Activated T-cell treated with anti-CD3 and anti-CD28 coated beads for 4 hours (primary cell): ENCODE measurements around the gene INTS4.
"Not testable (repeated sequence)": the region's sequence is repeated elsewhere in the genome, so short reads cannot be mapped to it uniquely, and the experiment has no call there.

Experiments
- DNase-seq: peaks from one replicate; pipeline ENCODE4 v3.0.0-alpha.2; 2020

The INTS4 gene, protein sequence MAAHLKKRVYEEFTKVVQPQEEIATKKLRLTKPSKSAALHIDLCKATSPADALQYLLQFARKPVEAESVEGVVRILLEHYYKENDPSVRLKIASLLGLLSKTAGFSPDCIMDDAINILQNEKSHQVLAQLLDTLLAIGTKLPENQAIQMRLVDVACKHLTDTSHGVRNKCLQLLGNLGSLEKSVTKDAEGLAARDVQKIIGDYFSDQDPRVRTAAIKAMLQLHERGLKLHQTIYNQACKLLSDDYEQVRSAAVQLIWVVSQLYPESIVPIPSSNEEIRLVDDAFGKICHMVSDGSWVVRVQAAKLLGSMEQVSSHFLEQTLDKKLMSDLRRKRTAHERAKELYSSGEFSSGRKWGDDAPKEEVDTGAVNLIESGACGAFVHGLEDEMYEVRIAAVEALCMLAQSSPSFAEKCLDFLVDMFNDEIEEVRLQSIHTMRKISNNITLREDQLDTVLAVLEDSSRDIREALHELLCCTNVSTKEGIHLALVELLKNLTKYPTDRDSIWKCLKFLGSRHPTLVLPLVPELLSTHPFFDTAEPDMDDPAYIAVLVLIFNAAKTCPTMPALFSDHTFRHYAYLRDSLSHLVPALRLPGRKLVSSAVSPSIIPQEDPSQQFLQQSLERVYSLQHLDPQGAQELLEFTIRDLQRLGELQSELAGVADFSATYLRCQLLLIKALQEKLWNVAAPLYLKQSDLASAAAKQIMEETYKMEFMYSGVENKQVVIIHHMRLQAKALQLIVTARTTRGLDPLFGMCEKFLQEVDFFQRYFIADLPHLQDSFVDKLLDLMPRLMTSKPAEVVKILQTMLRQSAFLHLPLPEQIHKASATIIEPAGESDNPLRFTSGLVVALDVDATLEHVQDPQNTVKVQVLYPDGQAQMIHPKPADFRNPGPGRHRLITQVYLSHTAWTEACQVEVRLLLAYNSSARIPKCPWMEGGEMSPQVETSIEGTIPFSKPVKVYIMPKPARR

DNA sequence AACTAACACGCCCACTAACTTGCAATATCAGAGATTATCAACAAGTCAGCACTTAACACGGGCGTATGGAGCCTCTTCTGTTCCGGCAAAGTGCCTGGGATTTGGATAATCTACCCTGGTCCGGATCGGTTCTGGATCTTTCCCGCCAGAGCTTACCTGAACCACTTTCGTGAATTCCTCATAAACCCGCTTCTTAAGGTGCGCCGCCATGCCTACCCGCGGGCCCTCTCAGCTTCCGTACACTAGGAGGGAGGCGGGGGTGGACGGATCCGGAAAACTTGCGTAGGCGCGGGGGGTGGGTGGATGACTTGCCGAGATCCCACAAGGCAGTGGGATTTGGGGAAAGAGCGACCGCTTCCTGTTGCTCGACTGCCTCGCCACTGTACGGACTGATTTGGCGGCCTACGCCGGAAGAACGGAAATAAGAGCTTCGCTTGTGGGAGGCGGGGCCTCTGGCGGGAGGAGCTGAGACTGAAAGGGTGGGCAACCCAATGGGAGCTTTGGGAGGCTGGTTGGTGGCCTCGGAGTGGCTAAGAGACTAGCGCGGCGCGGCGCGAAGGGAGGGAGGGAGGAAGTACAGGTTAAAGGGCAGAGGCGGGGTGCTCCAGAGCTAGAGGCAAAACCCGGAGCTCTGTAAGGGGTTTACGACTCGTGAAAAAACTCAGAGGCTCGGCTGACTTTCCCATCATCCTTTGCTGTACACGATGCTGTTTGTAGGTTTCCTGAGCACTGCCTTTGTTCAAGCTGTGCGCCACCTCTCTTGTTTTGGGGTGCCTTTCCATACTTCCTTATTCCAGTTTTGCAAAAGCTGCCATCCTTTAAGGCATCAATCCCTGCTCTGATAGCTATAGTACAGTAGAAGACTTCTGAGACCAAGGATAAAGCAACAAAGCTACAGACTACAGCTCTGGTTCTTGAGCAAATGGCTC lies at the start of gene INTS4:
Gene INTS4 (minus strand): TSS at position 235 of the 929 bp plus-strand sequence. CDS start 25 bp downstream, at position 210.
- DNase-seq, result peak; percentile 97

DNA sequence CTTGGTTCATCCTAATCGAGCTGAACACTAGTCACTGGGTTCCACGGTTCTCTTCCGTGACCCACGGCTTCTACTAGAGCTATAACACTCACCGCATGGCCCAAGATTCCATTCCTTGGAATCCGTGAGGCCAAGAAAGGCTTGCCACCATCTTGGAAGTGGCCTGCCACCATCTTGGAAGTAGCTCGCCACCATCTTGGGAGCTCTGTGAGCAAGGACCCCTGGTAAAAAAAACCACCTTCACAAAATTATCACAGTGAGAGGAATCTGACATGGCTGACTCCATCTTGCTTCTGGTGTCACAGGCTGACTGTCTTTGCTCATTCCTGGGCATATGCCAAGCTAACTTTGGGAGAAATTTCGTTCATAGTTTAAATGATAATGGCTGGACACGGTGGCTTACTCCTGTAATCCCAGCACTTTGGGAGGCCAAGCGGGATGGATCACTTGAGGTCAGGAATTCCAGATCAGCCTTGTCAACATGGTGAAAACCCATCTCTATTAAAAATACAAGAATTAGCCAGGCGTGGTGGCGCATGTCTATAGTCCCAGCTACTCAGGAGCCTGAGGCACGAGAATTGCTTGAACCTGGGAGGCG lies 47.5 kb upstream of the INTS4 start:
- no peak for DNase-seq

DNA sequence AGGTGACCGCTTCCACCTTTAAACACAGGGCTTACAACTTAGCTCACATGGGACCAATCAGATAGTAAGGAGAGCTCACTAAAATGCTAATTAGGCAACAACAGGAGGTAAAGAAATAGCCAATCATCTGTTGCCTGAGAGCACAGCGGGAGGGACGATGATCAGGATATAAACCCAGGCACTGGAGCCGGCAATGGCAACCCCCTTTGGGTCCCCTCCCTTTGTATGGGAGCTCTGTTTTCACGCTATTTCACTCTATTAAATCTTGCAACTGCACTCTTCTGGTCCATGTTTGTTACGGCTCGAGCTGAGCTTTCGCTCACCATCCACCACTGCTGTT lies 46.9 kb upstream of the INTS4 start:
- DNase-seq, result not testable (repeated sequence)

DNA sequence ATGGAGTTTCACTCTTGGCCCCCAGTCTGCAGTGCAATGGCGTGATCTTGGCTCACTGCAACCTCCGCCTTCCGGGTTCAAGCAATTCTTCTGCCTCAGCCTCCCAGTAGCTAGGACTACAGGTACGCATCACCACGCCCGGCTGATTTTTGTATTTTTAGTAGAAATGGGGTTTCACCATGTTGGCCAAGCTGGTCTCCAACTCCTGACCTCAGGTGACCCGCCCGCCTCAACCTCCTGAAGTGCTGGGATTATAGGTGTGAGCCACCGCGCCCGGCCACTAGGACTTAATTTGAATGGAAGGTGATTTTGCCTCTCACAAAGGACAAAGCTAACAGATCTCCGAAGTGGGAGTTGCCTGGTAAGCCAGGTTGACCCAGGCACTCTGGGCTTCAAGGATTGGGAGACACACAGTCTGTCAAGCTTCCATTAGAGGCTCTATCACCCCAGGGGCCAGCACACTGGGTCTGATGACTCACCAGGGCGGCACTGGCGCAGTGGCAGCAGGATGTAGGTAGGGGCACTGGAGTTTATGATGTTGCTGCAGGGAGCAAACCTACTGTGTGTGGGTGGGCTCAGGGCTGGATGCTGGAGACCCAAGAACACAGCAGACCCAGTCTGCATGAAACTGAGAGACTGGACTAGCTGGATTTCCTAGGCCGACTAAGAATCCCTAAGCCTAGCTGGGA lies 46.4 kb upstream of the INTS4 start:
- DNase-seq, result no peak

DNA sequence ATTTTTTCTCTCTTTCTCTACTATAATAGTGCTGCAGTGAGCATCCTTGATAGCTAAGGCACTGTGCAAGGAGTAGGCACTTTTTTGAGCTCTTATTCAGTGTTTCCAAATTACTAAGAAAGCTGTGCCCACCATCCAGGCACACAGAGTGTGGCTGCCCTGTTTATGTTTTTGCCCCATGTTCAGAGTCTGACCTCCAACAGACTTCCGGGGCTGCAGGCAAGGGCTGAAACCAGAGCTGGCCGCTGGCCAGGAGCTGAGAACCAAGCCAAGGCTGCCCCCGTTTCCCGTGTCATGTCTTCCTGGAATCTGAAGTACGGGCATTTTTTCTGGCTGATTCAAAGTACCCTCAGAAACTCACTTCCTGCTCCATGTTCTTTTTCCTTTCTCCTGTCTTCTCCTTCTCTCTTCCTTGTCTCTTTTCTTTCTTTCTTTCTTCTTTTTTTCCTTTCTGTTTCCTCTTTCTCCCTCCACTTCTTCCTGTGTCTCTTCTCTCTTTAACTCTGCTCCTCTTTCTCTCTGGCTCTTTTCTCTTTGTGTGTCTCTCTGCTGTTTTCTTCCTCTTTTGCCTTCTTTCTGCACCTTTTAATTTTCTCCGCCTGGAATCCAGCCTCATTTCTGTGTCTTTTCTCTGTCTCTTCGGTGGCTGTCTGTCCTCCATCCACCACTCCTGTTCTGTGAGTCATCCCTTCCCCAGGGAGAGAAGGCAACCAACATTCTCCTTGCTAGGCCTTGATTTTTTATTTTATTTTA lies 45.6 kb upstream of the INTS4 start:
- DNase-seq, result no peak

DNA sequence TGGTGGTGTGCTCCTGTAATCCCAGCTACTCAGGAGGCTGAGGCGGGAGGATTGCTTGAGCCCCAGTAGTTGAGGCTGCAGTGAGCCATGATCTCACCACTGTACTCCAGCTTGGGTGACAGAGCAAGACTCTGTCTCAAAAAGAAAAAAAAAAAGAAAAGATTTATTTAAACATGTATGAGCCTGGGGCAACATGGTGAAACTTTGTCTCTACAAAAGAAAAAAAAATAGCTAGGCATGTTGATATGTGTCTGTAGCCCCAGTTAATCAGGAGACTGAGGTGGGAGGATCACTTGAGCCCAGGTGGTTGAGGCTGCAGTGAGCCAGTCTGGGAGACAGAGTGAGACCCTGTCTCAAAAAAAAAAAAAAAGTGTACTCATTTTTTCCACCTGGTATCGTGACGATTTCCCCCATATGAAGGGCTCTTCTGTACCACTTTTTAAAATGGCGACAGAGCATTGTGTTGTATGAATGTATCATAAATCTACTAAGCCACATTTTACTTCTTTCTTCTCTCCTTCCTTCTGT lies 45.0 kb upstream of the INTS4 start:
- no peak for DNase-seq

DNA sequence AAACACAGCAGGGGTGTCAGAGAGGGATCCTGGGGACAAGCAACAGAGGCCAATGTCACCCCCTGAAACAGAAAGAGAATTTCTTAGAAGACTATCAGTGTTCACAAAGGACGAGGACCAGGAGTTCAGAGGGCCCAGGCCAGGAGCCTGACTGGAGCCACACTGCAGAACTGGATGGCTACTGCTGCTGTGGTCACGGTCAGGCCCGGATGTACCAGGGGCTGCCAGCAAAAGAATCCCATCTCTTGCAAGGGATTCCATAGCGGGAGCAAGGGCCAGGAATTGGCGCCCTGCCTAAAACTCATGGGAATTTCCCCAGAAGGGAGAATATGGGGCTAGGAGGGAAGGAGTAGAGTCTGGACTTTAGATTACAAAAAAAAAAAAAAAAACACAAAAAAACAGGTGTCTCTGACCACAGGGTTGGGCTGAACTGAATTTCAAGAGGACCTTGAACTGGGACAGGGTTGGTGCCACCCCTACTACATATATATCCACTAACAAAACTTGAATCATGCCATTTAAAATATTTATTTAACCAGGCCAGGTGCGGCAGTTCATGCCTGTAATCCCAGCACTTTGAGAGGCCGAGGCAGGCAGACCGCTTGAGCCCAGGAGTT lies 44.3 kb upstream of the INTS4 start:
- no peak for DNase-seq

DNA sequence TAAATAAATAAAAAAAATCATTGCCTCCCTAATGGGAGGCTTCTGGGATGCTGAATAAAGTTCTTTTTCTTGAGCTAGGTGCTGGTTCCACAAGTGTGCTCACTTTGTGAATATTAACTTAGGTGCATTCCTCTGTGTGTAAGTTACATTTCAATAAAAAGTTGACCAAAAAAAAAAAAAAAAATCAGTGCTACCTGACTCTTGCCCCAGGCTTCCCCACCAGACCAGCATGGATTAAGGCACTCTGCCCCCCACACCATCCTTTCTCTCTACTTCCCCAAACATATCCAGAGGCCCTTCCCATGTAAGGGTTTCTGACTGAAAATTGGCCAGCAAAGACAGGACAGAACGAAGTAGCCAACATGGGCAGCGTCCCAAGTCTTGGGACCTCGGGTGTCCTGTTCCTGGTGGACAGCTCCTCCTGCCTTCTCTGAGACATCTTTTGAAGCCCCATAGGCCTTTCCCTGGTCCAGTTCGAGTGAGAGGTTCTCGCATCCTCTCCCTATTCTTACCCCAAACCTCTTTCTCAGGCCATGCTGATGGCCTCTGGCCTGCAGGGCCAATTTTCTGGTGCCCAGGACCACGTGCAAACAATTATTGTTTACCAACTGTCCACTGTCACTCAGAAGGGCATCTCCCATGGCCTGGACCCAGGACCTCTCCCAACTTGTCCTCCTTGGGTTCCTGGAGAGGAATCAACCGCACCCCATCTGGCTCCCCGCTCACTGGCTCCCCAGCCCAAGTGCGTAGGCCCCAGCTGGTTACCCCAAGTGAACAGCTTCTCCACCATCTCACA lies 43.6 kb upstream of the INTS4 start:
- DNase-seq, result no peak

DNA sequence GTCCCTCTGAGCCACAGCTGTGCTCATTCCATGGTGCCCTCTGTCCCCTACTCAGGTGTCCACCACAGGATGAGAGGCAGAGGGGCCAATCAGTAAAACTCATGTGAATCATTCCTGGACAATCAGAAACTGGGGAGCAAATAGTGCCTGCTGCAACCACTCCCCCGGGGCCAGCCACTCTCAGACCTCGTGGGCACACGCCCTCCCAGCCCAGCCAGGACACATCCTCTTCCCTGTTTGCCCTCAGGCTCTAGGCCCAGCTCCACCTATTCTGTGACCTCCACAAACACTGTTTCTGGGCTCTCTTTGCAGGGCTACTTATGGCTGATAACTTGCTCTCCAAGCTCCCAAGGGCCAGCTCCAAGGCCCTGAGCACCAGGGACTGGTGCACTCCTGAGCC lies 42.6 kb upstream of the INTS4 start:
- DNase-seq, result no peak

DNA sequence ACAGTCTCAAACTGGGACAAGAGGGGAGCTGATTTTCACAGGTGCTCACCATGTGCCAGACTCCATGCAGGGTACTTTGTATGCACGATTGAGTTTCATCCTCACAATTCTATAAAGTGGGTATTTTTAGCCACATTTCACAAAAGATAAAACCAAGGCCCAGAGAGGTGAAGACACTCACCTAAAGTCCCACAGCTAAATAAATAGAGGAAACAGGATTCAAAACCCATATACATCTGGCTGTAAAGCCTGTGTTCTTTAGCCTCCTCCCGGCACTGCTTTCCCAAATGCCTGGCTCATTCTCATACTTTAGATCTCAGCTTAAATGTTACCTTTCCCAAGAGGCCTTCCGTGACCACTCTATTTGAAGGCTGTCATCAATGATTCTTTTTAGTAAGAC lies 41.8 kb upstream of the INTS4 start:
- no peak for DNase-seq

DNA sequence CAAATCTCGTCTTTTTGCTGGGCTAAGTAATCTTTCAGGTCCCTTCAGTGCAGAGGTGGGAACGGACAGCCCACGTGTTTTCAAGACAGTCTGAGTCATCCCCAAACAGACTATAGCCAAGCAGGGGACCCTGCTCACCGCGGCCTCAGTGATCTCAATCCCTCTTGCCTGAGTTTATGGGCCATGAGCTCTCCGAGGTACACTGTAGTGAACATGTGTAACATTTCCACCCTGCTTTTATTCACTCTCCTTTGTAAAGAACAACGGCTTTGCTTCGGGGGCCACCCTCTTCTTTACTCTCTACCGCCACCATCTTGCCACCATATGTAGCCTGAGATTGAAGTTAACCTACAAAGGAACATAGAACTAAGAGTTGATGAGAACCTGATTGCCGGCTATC lies 40.2 kb upstream of the INTS4 start:
- no peak for DNase-seq

DNA sequence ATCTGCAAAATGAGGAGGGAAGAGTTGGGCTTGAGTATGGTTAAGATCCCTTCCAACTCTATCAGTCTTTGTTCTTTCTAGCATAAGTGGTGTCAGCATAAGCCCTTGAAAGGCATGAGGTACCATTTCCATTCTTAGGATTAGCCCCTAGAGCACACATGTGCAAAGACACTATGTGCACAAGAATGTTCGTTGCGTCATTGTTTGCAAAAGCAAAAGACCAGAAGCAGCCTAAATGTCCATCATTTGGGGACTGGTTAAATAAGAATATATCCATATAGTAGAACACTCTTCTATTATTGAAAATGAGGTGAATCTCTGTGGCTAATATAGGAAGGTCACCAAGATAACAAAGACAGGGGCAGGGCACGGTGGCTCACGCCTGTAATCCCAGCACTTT lies 38.6 kb upstream of the INTS4 start:
- no peak for DNase-seq

DNA sequence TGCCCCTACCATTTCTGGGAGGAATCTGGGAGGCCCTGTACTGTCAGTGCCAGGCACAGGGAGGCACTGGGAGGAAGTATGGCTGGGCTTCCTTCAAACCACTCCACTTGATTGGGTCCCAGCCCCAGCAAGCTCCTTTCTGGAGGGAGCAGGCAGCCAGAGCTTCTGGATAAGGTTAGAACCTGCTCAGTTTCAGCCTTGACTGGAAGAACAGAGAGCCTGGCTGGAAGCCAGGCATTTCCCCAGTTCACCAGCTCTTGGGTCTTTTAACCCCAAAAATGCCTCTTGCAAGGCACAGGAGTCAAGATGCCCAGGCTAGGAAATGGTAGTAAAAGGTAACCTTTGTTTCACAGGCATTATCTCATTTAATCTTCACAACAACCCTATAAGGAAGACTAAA lies 37.6 kb upstream of the INTS4 start:
- DNase-seq, result no peak

DNA sequence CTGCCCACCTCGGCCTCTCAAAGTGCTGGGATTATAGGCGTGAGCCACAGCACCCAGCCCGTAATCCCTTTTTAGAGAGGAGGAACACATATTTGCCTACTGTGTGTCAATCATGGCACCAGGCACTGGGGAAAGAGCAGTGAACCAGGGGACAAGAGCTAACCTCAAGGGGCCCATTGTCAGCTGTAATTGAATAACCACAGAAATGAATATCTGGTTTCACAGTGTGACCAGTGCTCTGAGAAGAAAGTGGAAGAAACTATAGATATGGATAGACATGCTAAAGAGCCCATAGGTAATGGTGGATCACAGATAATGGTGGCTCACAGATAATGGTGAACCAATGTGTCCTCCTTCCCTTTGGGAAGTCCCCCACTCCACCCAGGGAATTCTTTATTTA lies 37.2 kb upstream of the INTS4 start:
- no peak for DNase-seq

DNA sequence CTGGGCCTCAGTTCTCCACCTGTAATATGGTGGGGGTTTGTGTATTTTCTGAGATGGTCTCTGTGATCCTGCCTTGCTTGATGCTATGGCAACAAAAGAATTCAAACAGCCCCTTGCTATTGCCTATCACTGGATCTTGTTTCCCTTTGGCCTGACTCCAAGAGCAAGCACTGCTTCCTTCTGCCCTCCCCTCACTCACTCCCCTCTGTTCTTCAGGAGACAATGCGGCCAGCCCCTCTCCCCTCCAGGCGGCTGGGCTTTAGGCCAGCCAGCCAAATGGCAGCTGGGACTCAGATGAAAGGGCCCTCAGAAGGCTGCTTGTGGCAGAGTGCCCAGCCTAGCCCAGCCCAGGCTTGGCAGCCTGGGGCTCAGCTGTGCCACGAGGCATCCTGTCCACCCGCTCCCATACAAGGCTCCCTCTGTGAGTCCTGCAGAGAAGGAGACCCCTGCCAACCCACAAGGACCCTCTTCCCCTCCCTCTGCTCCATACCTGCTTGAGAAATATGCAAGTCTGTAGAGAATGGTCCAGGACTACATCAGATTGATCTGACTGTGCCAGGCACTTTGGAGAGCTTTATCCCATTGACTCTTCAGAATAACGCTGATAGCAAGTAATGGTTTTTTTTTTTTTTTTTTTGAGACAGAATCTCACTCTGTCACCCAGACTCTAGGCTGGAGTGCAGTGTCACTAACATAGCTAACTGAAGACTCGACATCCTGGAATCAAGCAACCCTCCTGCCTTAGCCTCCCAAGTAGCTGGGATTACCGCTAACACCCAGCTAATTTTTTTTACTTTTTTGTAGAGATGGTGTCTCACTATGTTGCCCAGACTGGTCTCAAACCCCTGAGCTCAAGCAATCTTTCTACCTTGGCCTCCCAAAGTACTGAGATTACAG lies 36.2 kb upstream of the INTS4 start:
- DNase-seq, result no peak

DNA sequence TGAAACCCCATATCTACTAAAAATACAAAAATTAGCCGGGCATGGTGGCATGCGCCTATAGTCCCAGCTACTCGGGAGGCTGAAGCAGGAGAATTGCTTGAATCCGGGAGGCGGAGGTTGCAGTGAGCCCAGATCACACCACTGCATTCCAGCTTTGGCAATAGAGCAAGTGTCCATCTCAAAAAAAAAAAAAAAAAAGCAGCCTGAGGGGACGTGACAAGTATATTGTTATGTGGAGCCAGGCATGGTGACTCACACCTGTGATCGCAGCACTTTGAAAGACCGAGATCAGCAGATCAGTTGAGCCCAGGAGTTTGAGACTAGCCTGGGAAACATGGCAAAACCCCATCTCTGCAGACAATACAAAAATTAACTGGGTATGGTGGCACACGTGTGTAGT lies 34.0 kb upstream of the INTS4 start:
- not testable (repeated sequence) for DNase-seq

DNA sequence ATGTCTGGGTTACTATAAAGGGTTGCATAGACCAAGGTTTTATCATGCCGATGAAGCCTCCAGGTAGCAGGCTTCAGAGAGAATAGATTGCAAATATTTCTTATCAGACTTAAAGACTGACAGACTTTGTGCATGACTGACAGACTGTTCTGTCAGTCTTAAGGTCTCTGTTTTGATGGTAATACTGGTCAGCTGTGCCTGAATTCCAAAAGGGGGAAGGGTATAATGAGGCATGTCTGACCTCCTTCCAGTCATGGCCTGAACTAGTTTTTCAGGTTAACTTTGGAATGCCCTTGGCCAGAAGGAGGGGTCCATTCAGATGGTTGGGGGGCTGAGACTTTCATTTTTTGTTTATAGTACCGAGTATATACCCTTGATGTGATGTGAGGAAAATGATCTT lies 33.3 kb upstream of the INTS4 start:
- no peak for DNase-seq

DNA sequence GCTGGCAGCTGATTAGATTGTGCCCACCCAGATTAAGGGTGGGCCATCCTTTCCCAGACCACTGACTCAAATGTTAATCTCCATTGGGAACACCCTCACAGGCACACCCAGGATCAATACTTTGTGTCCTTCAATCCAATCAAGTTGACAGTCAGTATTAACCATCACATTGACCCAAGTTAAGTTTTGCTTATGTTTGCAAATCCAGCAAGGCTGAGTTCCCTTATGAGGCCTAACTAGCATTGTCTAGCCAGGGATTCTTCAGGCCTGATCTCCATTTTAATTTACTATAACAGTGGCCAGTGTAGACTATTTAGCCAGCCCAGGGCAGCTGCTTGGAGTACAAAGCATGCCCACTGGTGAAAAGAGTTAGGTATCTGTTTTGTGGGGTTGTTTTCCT lies 30.9 kb upstream of the INTS4 start:
- no peak for DNase-seq
